ENCODE data around the gene TRAPPC3. TPM values are rescaled to one million over a fixed set of nuclear protein-coding genes. Genes with fewer than 3 reads are reported as not detected.

Gene TRAPPC3
- total and polyA plus RNA-seq, 2 donors (not counting 1 experiment from before 2014, with no cell fraction given), result 88.5 to 105 TPM

DNA sequence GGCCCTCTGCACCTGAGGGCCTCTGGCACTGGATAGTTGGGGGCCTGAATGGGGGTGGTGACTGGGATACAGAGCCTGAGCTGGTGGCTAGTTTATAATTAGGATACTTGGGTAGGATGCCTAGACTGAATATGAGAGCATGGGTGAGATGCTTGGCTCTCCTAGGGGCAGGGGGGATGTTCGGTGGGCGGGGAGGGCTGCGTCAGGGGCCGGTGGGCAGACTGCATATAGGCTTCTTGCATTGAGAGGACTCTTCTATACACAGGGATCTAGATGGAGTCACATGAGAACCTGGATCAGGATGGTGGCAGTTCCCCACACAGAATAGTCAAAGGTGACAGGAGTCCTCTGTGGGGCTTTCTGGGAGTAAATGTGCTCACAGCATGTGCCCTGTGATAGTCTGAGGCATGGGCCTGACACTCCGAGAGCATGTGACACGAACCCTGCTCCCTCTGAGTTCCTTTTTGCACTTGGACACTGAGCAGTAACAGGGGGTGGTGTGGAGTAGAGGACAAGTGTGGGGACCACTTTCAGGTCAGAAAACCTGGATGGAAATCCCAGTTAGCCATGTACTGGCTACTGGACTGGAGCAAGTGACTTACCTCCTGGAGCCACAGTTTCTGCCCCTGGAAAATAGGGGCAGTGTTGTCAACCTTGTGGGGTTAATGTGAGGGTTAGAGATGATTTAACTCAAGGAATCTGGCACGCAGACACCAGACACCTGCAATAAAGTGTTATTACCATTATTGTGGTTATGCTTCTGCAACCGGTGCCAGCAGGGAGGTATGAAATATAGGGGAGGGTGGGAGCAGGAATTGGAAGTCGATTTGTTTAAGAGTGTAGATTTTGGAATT, 8.9 kb upstream of the TRAPPC3 start:
- Histone ChIP-seq H3K27ac (ENCODE audit: insufficient read depth, low read length) (peak overlapping the region; percentile 96), H4K20me1 (ENCODE audit: control insufficient read depth, extremely low read depth, insufficient read depth, low read length) (peaks cover 2% of the 10 kb centered on the region), H3K79me2 (ENCODE audit: control insufficient read depth, insufficient read depth, low read length) (peaks cover 72% of the 10 kb centered on the region), H3K9ac (ENCODE audit: insufficient read depth, low read length) (peak overlapping the region; percentile 91), H3K4me1 (ENCODE audit: control insufficient read depth, extremely low read depth, insufficient read depth, low read length) (peaks cover 20% of the 10 kb centered on the region), H3K4me3 (replicated peaks in 1 of 4; ENCODE audit: control extremely low read depth in 1 of 4, insufficient read depth in 1 of 4, low read depth in 3 of 4, low read length in 4 of 4) (peak overlapping the region; percentile 84 to 93 (median 88)), H3K27me3 (ENCODE audit: control insufficient read depth, insufficient read depth, low read length) (no peaks in the 10 kb centered on the region), H3K9me3 (ENCODE audit: control insufficient read depth, insufficient read depth, low read depth, low read length) (no peaks in the 10 kb centered on the region), H3K4me2 (ENCODE audit: extremely low read depth, insufficient read depth, low read length) (peak overlapping the region; percentile 95), H3K36me3 (ENCODE audit: control insufficient read depth, insufficient read depth, low read length) (peaks cover 14% of the 10 kb centered on the region), H2AFZ (ENCODE audit: low read length) (no peak overlapping the region)
- TF ChIP-seq EZH2 (IDR thresholded peaks at IDR 0.05; ENCODE audit: low read length, missing control alignments) (no peak), CTCF (conservative IDR thresholded peaks at IDR 0.05 in 1 of 2, IDR thresholded peaks at IDR 0.05 in 1 of 2; ENCODE audit: low read depth in 1 of 2, low read length in 2 of 2) (no peak)
- no peak for DNase-seq (ENCODE audit: low read depth in 2 of 2)

DNA sequence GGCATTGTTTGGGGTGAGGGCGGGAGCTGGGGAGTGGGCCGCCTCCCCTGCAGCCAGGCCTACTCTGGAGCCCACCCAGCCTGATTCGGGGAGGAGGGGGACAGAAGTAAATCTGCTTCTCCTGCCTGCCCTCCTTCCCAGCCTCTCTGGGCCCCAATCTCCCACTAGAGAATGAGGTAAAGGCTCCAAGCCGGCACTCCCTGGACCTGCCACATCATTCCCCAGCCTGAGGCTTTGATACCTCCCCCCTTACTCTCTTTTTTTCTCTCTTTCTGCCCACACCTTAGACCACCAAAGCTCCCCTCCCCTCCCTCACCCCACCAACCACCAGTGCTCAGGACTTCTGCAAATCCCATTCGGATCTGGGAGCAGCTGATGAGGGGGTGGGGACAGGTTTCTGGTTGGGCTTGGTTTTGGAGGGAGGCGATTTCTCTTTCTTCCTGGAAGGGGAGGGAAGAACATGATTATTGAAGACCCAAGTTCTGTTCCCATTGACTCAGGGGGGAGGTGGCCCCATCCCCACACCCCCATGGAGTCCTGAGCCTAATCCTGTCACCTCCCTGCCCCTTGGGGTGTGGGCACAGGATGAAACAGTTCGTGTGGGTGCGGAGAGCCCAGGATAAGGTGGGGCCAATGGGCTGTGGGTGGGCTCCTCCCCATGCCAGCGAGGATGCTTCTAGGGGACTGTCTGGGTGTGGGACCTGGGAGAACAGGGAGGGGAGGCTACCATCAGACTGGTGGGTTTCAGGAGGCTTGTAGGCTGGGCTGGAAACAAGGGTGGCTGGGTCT, 8.0 kb upstream of the TRAPPC3 start:
- peak overlapping the region; percentile 91 for H3K9ac ChIP-seq (ENCODE audit: insufficient read depth, low read length)
- no peaks in the 10 kb centered on the region for H3K9me3 ChIP-seq (ENCODE audit: control insufficient read depth, insufficient read depth, low read depth, low read length)
- TF ChIP-seq CTCF (conservative IDR thresholded peaks at IDR 0.05 in 1 of 2, IDR thresholded peaks at IDR 0.05 in 1 of 2; ENCODE audit: low read depth in 1 of 2, low read length in 2 of 2), result no peak
- no peak for TF ChIP-seq EZH2 (IDR thresholded peaks at IDR 0.05; ENCODE audit: low read length, missing control alignments)
- H3K4me2 ChIP-seq (ENCODE audit: extremely low read depth, insufficient read depth, low read length), result peak overlapping the region; percentile 95
- H3K27me3 ChIP-seq (ENCODE audit: control insufficient read depth, insufficient read depth, low read length), result no peaks in the 10 kb centered on the region
- H3K4me3 ChIP-seq (replicated peaks in 1 of 4; ENCODE audit: control extremely low read depth in 1 of 4, insufficient read depth in 1 of 4, low read depth in 3 of 4, low read length in 4 of 4), result peak overlapping the region; percentile 84 to 93 (median 88)
- peak overlapping the region; percentile 96 for H3K27ac ChIP-seq (ENCODE audit: insufficient read depth, low read length)
- H4K20me1 ChIP-seq (ENCODE audit: control insufficient read depth, extremely low read depth, insufficient read depth, low read length), result peaks cover 2% of the 10 kb centered on the region
- H3K4me1 ChIP-seq (ENCODE audit: control insufficient read depth, extremely low read depth, insufficient read depth, low read length), result peaks cover 20% of the 10 kb centered on the region
- H3K79me2 ChIP-seq (ENCODE audit: control insufficient read depth, insufficient read depth, low read length), result peaks cover 63% of the 10 kb centered on the region
- peak; percentile 25 to 59 for DNase-seq (ENCODE audit: low read depth in 2 of 2)
- peaks cover 14% of the 10 kb centered on the region for H3K36me3 ChIP-seq (ENCODE audit: control insufficient read depth, insufficient read depth, low read length)
- H2AFZ ChIP-seq (ENCODE audit: low read length), result no peak overlapping the region
